Epithelial cell of esophagus (primary cell): ENCODE results near the gene TMA7.

Source experiments
- DNase-seq: peaks from one replicate; pipeline ENCODE4 v3.0.0; 2010; ENCODE audit warnings: low read depth
- H3K4me3 ChIP-seq: 2 replicates; pipeline ENCODE4 v1.5.1; 2011; ENCODE audit warnings: mild to moderate bottlenecking, low read length, control low read depth
- TF ChIP-seq, protein P1 (sequence below): IDR thresholded peaks from 2 replicates; pipeline ENCODE4 v1.5.1; 2011; ENCODE audit warnings: low read depth, mild to moderate bottlenecking, low read length, control low read depth, inconsistent platforms; ENCODE audit not compliant: insufficient read depth; ENCODE audit errors: missing control alignments

The TMA7 gene

GRCh38 chr3:48404440-48405342 is 35.4 kb upstream of the TMA7 start:
- DNase-seq, result no peak
- no peak overlapping the region for H3K4me3 ChIP-seq
- TF ChIP-seq, protein P1, sequence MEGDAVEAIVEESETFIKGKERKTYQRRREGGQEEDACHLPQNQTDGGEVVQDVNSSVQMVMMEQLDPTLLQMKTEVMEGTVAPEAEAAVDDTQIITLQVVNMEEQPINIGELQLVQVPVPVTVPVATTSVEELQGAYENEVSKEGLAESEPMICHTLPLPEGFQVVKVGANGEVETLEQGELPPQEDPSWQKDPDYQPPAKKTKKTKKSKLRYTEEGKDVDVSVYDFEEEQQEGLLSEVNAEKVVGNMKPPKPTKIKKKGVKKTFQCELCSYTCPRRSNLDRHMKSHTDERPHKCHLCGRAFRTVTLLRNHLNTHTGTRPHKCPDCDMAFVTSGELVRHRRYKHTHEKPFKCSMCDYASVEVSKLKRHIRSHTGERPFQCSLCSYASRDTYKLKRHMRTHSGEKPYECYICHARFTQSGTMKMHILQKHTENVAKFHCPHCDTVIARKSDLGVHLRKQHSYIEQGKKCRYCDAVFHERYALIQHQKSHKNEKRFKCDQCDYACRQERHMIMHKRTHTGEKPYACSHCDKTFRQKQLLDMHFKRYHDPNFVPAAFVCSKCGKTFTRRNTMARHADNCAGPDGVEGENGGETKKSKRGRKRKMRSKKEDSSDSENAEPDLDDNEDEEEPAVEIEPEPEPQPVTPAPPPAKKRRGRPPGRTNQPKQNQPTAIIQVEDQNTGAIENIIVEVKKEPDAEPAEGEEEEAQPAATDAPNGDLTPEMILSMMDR, result no peak

GRCh38 chr3:48405343-48405881 is 34.6 kb upstream of the TMA7 start:
- no peak for DNase-seq
- TF ChIP-seq, protein P1, result no peak
- no peak overlapping the region for H3K4me3 ChIP-seq

- no peak for DNase-seq
- TF ChIP-seq, protein P1, result no peak
- no peak overlapping the region for H3K4me3 ChIP-seq
Measured at GRCh38 chr3:48405971-48406370, 34.1 kb upstream of the TMA7 start.

GRCh38 chr3:48406443-48407431 is 33.3 kb upstream of the TMA7 start:
- no peak for DNase-seq
- TF ChIP-seq, protein P1, result no peak
- no peak overlapping the region for H3K4me3 ChIP-seq

- no peak for DNase-seq
- TF ChIP-seq, protein P1, result no peak
- no peak overlapping the region for H3K4me3 ChIP-seq
Measured at GRCh38 chr3:48407542-48408099, 32.4 kb upstream of the TMA7 start.

- no peak for DNase-seq
- no peak overlapping the region for H3K4me3 ChIP-seq
- TF ChIP-seq, protein P1, result no peak
Measured at GRCh38 chr3:48408823-48409281, 31.2 kb upstream of the TMA7 start.
